ENCODE results near the gene UVSSA.

- TF ChIP-seq EZH2phosphoT487 (IDR thresholded peaks at IDR 0.05; ENCODE audit: insufficient read depth, low read depth) = no peak
- TF ChIP-seq EZH2 (IDR thresholded peaks at IDR 0.05; ENCODE audit: insufficient read depth, poor library complexity, severe bottlenecking) = no peak
Measured at GRCh38 chr4:1348746-1349145, 1.7 kb downstream of the UVSSA start.
